GM23338 (cell line): ENCODE results near the gene ALG14. TPM values are rescaled to one million over a fixed set of nuclear protein-coding genes. Genes with fewer than 3 reads are reported as not detected.

ENCODE experiments used
- ATAC-seq: fragments of 200-7000 bp; cut with Tn5 transposase; 3 replicates; pipeline ENCODE4 v1.9.1; 2020
- DNase-seq: peaks from one replicate; pipeline ENCODE4 v3.0.0-alpha.2; 2015; ENCODE audit warnings: low spot score
- H2AFZ ChIP-seq: fragments of 200-600 bp; sonication (generic); 2 replicates; pipeline ENCODE4 v1.8.0; 2016; ENCODE audit warnings: antibody characterized with exemption, mild to moderate bottlenecking, moderate library complexity
- H3F3A ChIP-seq: fragments of 200-600 bp; sonication (generic); replicated peaks from 2 replicates; pipeline ENCODE4 v1.8.0; 2017; ENCODE audit warnings: antibody characterized with exemption, mixed run types, low read depth
- H3K27ac ChIP-seq: fragments of 200-600 bp; sonication (generic); 2 replicates; pipeline ENCODE4 v1.6.1; 2016; ENCODE audit warnings: low read depth
- H3K27me3 ChIP-seq: fragments of 200-600 bp; sonication (generic); 2 replicates; pipeline ENCODE4 v1.8.0; 2016; ENCODE audit warnings: mild to moderate bottlenecking, mixed run types, moderate library complexity; ENCODE audit not compliant: insufficient read depth
- H3K36me3 ChIP-seq: fragments of 200-600 bp; sonication (generic); 2 replicates; pipeline ENCODE4 v1.8.0; 2016; ENCODE audit warnings: mild to moderate bottlenecking; ENCODE audit not compliant: insufficient read depth
- H3K4me1 ChIP-seq: fragments of 200-600 bp; sonication (generic); 2 replicates; pipeline ENCODE4 v1.8.0; 2016; ENCODE audit warnings: mild to moderate bottlenecking, moderate library complexity; ENCODE audit not compliant: insufficient read depth
- H3K4me2 ChIP-seq: fragments of 200-600 bp; sonication (generic); 2 replicates; pipeline ENCODE4 v1.7.1; 2017; ENCODE audit warnings: mixed run types
- H3K4me3 ChIP-seq: fragments of 200-600 bp; sonication (generic); 2 replicates; pipeline ENCODE4 v1.6.1; 2016; ENCODE audit warnings: mixed run types
- H3K79me2 ChIP-seq: fragments of 200-600 bp; sonication (generic); replicated peaks from 2 replicates; pipeline ENCODE4 v1.8.0; 2017; ENCODE audit warnings: mild to moderate bottlenecking; ENCODE audit not compliant: insufficient read depth
- H3K9me2 ChIP-seq: fragments of 200-600 bp; sonication (generic); 2 replicates; pipeline ENCODE4 v1.8.0; 2017; ENCODE audit not compliant: insufficient read depth
- H4K20me1 ChIP-seq: fragments of 200-600 bp; sonication (generic); replicated peaks from 2 replicates; pipeline ENCODE4 v1.8.0; 2017; ENCODE audit warnings: mild to moderate bottlenecking; ENCODE audit not compliant: insufficient read depth
- H3K27ac Mint-ChIP-seq: 2 replicates; pipeline ENCODE4 v1.8.0; 2020; ENCODE audit warnings: inconsistent platforms, mild to moderate bottlenecking, moderate library complexity, mixed read lengths
- H3K27me3 Mint-ChIP-seq: 3 replicates; pipeline ENCODE4 v1.8.0; 2022; ENCODE audit warnings: low read depth, mild to moderate bottlenecking, moderate library complexity, mixed read lengths, inconsistent platforms; ENCODE audit not compliant: insufficient read depth, poor library complexity
- H3K36me3 Mint-ChIP-seq: 3 replicates; pipeline ENCODE4 v1.8.0; 2021; ENCODE audit warnings: low read depth, mild to moderate bottlenecking, inconsistent platforms, moderate library complexity, mixed read lengths
- H3K4me1 Mint-ChIP-seq: 3 replicates; pipeline ENCODE4 v1.8.0; 2020; ENCODE audit warnings: mild to moderate bottlenecking, inconsistent platforms, mixed read lengths
- H3K4me3 Mint-ChIP-seq: 3 replicates; pipeline ENCODE4 v1.8.0; 2021; ENCODE audit warnings: moderate library complexity, mild to moderate bottlenecking, inconsistent platforms, mixed read lengths
- H3K9me3 Mint-ChIP-seq: 3 replicates; pipeline ENCODE4 v1.8.0; 2020; ENCODE audit warnings: moderate library complexity, mild to moderate bottlenecking, inconsistent platforms, mixed read lengths
- CREB1 ChIP-seq: fragments of 250-450 bp; sonication (Bioruptor Pico); IDR thresholded peaks from 2 replicates; pipeline ENCODE4 v1.5.0; 2020; ENCODE audit warnings: low read depth, mild to moderate bottlenecking, moderate library complexity
- CTCF ChIP-seq, 2 experiments: fragments of 200-600 bp in 1 of 2; sonication (generic) in 1 of 2; conservative IDR thresholded peaks; 2 replicates each; pipeline versions ENCODE4 v1.5.1 to v1.6.1; 2016 to 2017; ENCODE audit warnings: antibody characterized with exemption in 2 of 2, low read depth in 2 of 2, mild to moderate bottlenecking in 2 of 2, moderate library complexity in 1 of 2
- ETS1 ChIP-seq: IDR thresholded peaks from 2 replicates; pipeline ENCODE4 v1.6.1; 2016; ENCODE audit warnings: antibody characterized with exemption
- EZH2phosphoT487 ChIP-seq: fragments of 200-600 bp; sonication (generic); IDR thresholded peaks from one replicate; pipeline ENCODE4 v1.8.1; 2018; ENCODE audit warnings: antibody characterized with exemption; ENCODE audit not compliant: unreplicated experiment
- JUNB ChIP-seq: IDR thresholded peaks from one replicate; pipeline ENCODE4 v1.6.1; 2016; ENCODE audit warnings: antibody characterized with exemption; ENCODE audit not compliant: unreplicated experiment
- NANOG ChIP-seq: IDR thresholded peaks from 2 replicates; pipeline ENCODE4 v1.6.1; 2016; ENCODE audit warnings: antibody characterized with exemption, borderline replicate concordance
- POLR2AphosphoS5 ChIP-seq: IDR thresholded peaks from 2 replicates; pipeline ENCODE4 v1.6.1; 2016; ENCODE audit warnings: antibody characterized with exemption, low read depth
- REST ChIP-seq: IDR thresholded peaks from one replicate; pipeline ENCODE4 v1.6.1; 2018; ENCODE audit warnings: antibody characterized with exemption; ENCODE audit not compliant: unreplicated experiment
- STAT1 ChIP-seq: IDR thresholded peaks from one replicate; pipeline ENCODE4 v1.6.1; 2016; ENCODE audit warnings: antibody characterized with exemption; ENCODE audit not compliant: unreplicated experiment
- ZNF114 ChIP-seq: fragments of 250-450 bp; sonication (Bioruptor Pico); IDR thresholded peaks from 2 replicates; pipeline ENCODE4 v1.5.0; 2020; ENCODE audit warnings: mild to moderate bottlenecking, moderate library complexity
- polyA plus RNA-seq: library from polyadenylated mRNA; unstranded; fragments of >200 nt; fragmentation: Nextera tagmentation; extraction: Ambion mirVana; gene quantifications from 2 replicates; pipeline ENCODE4 v1.2.1, GENCODE V29; 2016
- total RNA-seq: library from RNA; depleted of rRNA; stranded (reverse); fragments of >200 nt; shearing (Covaris generic); gene quantifications from 2 replicates; pipeline ENCODE4 v1.2.3, GENCODE V29; 2014

The ALG14 gene
- total and polyA plus RNA-seq, 2 experiments from 2014 or later: 0.42 to 2.8 TPM

- TF ChIP-seq POLR2AphosphoS5: no peak
- TF ChIP-seq ZNF114 (CRISPR knock-in tag): no peak
- TF ChIP-seq CREB1: no peak
- no peak for TF ChIP-seq JUNB
- TF ChIP-seq CTCF (conservative IDR thresholded peaks at IDR 0.05; ENCODE audit: low read depth in 2 of 2): no peak
- TF ChIP-seq EZH2phosphoT487: no peak
- no peak for TF ChIP-seq ETS1
Observed at GRCh38 chr1:95005584-95005983, 67.2 kb downstream of the ALG14 start (continued).

GRCh38 chr1:95004013-95004412 is 68.7 kb downstream of the ALG14 start:
- Histone ChIP-seq H3K27ac (no peak overlapping the region), H3K9me2 (no peaks in the 10 kb centered on the region), H3K79me2 (no peaks in the 10 kb centered on the region), H3K4me3 (no peak overlapping the region), H3K4me1 (no peaks in the 10 kb centered on the region), H3F3A (0 out of 2 replicates have a peak, but pooled peaks cover 2% of the 10 kb centered on the region), H3K27me3 (no peaks in the 10 kb centered on the region), H2AFZ (no peak overlapping the region), H3K4me2 (no peak overlapping the region), H3K36me3 (no peaks in the 10 kb centered on the region), H4K20me1 (no peaks in the 10 kb centered on the region)
- H3K27me3 Mint-ChIP-seq: peaks cover 1% of the 10 kb centered on the region
- ATAC-seq: no peak
- no peaks in the 10 kb centered on the region for H3K36me3 Mint-ChIP-seq
- H3K9me3 Mint-ChIP-seq: no peaks in the 10 kb centered on the region
- H3K4me1 Mint-ChIP-seq: peaks cover 19% of the 10 kb centered on the region
- H3K4me3 Mint-ChIP-seq: no peak overlapping the region
- no peak for DNase-seq
- no peak overlapping the region for H3K27ac Mint-ChIP-seq
- no peak for TF ChIP-seq ZNF114 (CRISPR knock-in tag)
- no peak for TF ChIP-seq CTCF (conservative IDR thresholded peaks at IDR 0.05; ENCODE audit: low read depth in 2 of 2)
- no peak for TF ChIP-seq EZH2phosphoT487
- no peak for TF ChIP-seq NANOG
- no peak for TF ChIP-seq JUNB
- TF ChIP-seq REST: no peak
- TF ChIP-seq STAT1: no peak
- no peak for TF ChIP-seq POLR2AphosphoS5
- no peak for TF ChIP-seq ETS1
- TF ChIP-seq CREB1: no peak
